Measurements from ENCODE around the gene CDC14C.

Gene CDC14C

DNA sequence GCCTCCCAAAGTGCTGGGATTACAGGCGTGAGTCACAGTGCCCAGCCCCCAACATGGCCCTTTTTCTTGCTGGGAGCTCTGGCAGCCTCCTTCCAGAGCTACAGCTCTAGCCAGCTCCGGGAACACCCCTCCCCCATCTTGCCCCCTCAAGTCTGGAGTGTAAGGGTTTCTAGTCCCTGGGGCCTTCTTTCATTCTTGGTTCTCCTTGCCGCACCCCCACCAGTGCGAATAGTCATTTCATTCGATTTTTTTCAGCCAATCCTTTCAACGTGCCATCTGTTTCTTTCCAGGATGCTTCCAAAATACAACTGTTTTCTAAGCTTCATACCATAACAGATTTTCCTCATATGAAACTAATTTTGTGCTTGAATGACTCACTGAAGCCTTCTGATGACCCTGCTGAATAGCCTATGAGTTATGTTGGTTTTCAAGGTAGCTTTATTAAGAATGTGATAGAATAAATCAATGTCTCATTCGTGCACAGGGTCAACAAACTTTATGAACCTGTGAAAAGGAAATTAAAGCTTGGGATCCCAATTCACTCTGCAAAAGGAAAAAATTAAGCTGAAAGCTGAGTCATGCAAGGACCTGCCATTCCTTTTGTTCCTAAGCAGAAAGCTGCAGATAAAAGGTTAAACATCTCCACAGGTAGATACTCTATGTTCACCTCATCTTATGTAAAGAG is 38.6 kb downstream of the CDC14C start:
- TF ChIP-seq CTCF (IDR thresholded peaks at IDR 0.05; ENCODE audit: unreplicated experiment in 3 of 3): no peak

GRCh38 chr7:48964074-48964473 is 39.7 kb downstream of the CDC14C start:
- Mint-ChIP-seq H3K4me1 (peaks cover 26% of the 10 kb centered on the region), H3K36me3 (ENCODE audit: low read depth) (no peaks in the 10 kb centered on the region), H3K27me3 (ENCODE audit: low read depth) (no peaks in the 10 kb centered on the region), H3K9me3 (peaks cover 2% of the 10 kb centered on the region), H3K27ac (peak overlapping the region; percentile 22 to 92 (median 44)), H3K4me3 (peak overlapping the region in 1 of 3 experiments; percentile 1)
- no peak for TF ChIP-seq CTCF (IDR thresholded peaks at IDR 0.05; ENCODE audit: unreplicated experiment in 3 of 3)

More for the DNA sequence above, 38.6 kb downstream of the CDC14C start:
- Mint-ChIP-seq H3K36me3 (ENCODE audit: low read depth) (no peaks in the 10 kb centered on the region), H3K27ac (peak overlapping the region; percentile 22 to 92 (median 83)), H3K27me3 (ENCODE audit: low read depth) (no peaks in the 10 kb centered on the region), H3K4me1 (peaks cover 26% of the 10 kb centered on the region), H3K4me3 (peak overlapping the region; percentile 6 to 53 (median 12)), H3K9me3 (no peaks in the 10 kb centered on the region)

- Mint-ChIP-seq H3K9me3 (peaks cover 17% of the 10 kb centered on the region), H3K4me1 (no peaks in the 10 kb centered on the region)
- no peak for TF ChIP-seq CTCF (IDR thresholded peaks at IDR 0.05; ENCODE audit: unreplicated experiment in 3 of 3)
Measured at GRCh38 chr7:48971173-48971572, 46.8 kb downstream of the CDC14C start.

DNA sequence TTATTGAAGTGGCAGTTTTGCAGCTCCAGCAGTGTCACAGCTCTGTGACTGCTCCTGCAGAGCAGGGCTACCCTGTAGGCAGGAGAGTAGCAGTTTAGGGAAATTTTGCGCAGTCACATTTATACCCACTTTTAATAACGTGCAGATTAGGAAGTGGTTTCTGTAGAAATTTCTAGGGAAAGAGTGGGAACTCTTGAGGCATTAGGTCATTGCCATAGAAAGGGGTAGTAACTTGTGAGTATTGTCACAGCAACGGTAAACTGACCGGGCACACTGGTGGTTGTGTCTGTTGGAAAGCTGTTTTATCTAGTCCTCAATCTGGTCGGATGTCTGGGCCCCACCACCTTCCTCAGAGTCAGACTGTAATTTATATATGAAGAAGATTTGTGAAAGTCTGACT is 51.9 kb downstream of the CDC14C start:
- Mint-ChIP-seq H3K27ac (no peak overlapping the region), H3K4me1 (no peaks in the 10 kb centered on the region), H3K36me3 (ENCODE audit: low read depth) (no peaks in the 10 kb centered on the region), H3K4me3 (no peak overlapping the region), H3K9me3 (peaks cover 1% of the 10 kb centered on the region), H3K27me3 (ENCODE audit: low read depth) (no peaks in the 10 kb centered on the region)
- no peak for TF ChIP-seq CTCF (IDR thresholded peaks at IDR 0.05; ENCODE audit: unreplicated experiment in 3 of 3)

More at GRCh38 chr7:48971173-48971572, 46.8 kb downstream of the CDC14C start:
- Mint-ChIP-seq H3K4me3 (no peak overlapping the region), H3K27ac (no peak overlapping the region), H3K36me3 (ENCODE audit: low read depth) (no peaks in the 10 kb centered on the region), H3K27me3 (ENCODE audit: low read depth) (no peaks in the 10 kb centered on the region)

DNA sequence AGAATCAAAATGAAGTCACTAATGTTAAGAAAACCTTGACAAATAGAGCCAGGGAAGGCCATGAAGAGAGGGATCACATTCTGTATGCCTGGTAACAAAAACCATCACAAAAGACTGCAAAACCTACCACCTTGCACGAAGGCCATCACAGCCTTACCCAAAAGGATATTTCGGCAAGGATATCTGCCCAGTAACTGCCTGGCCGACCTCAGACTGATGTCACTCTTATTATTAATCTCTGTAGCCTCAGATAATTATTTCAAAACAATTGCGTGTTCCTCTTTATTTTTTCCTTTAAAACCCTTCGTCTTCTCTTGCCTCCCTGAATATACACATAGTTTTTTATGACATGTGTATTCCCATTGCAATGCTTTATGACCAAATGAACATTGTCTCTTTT is 52.5 kb downstream of the CDC14C start:
- Mint-ChIP-seq H3K27ac (no peak overlapping the region), H3K9me3 (no peaks in the 10 kb centered on the region), H3K27me3 (ENCODE audit: low read depth) (no peaks in the 10 kb centered on the region), H3K4me1 (no peaks in the 10 kb centered on the region), H3K36me3 (ENCODE audit: low read depth) (no peaks in the 10 kb centered on the region), H3K4me3 (no peak overlapping the region)
- TF ChIP-seq CTCF (IDR thresholded peaks at IDR 0.05; ENCODE audit: unreplicated experiment in 3 of 3): no peak

Data from nephron (organoid).